ENCODE measurements around the gene JARID2.

JARID2 gene

DNA sequence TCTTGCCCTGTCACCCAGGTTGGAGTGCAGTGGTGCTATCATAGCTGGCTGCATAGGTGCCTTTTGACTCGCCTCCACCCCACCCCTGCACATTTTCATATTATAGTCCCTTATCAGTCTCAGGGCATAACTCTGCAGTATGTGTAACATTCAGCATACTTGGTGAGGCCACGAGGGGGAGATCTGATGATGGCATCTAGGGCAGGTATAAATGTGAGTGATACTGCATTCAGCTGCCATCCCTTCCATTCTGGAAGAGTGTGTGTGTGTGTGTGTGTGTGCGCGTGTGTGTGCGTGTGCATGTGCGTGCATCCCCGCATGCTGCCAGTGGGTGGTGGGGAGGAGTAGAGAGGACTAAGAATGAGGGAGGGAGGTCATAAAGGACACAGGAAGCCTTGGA is 81.4 kb downstream of the JARID2 start:
- H3K4me1 ChIP-seq (ENCODE audit: control insufficient read depth, insufficient read depth, low read length), result peaks cover 78% of the 10 kb centered on the region
- no peak overlapping the region for H3K4me3 ChIP-seq (ENCODE audit: low read depth, low read length)

GRCh38 chr6:15329197-15329671 is 83.4 kb downstream of the JARID2 start:
- Histone ChIP-seq H3K9ac (ENCODE audit: low read length) (no peak overlapping the region), H3K4me3 (ENCODE audit: low read depth, low read length) (no peak overlapping the region), H3K36me3 (ENCODE audit: control insufficient read depth, insufficient read depth, low read length) (peaks cover 11% of the 10 kb centered on the region), H3K27ac (ENCODE audit: low read depth, low read length) (no peak overlapping the region), H3K4me1 (ENCODE audit: control insufficient read depth, insufficient read depth, low read length) (peaks cover 75% of the 10 kb centered on the region), H3K27me3 (ENCODE audit: control insufficient read depth, insufficient read depth, low read length) (no peaks in the 10 kb centered on the region), H3K9me3 (ENCODE audit: control insufficient read depth, insufficient read depth, low read depth, low read length) (no peaks in the 10 kb centered on the region)

More for the DNA sequence above, 81.4 kb downstream of the JARID2 start:
- H3K9me3 ChIP-seq (ENCODE audit: control insufficient read depth, insufficient read depth, low read depth, low read length), result no peaks in the 10 kb centered on the region
- no peak overlapping the region for H3K9ac ChIP-seq (ENCODE audit: low read length)
- H3K27me3 ChIP-seq (ENCODE audit: control insufficient read depth, insufficient read depth, low read length), result no peaks in the 10 kb centered on the region
- no peak overlapping the region for H3K27ac ChIP-seq (ENCODE audit: low read depth, low read length)
- H3K36me3 ChIP-seq (ENCODE audit: control insufficient read depth, insufficient read depth, low read length), result peaks cover 8% of the 10 kb centered on the region

- H3K9ac ChIP-seq (ENCODE audit: low read length), result no peak overlapping the region
- no peak overlapping the region for H3K4me3 ChIP-seq (ENCODE audit: low read depth, low read length)
- H3K4me1 ChIP-seq (ENCODE audit: control insufficient read depth, insufficient read depth, low read length), result peaks cover 72% of the 10 kb centered on the region
Measured at GRCh38 chr6:15330174-15330944, 84.5 kb downstream of the JARID2 start.

GRCh38 chr6:15331143-15331542 is 85.3 kb downstream of the JARID2 start:
- Histone ChIP-seq H3K36me3 (ENCODE audit: control insufficient read depth, insufficient read depth, low read length) (peaks cover 11% of the 10 kb centered on the region), H3K9ac (ENCODE audit: low read length) (no peak overlapping the region), H3K4me3 (ENCODE audit: low read depth, low read length) (no peak overlapping the region), H3K27me3 (ENCODE audit: control insufficient read depth, insufficient read depth, low read length) (no peaks in the 10 kb centered on the region), H3K9me3 (ENCODE audit: control insufficient read depth, insufficient read depth, low read depth, low read length) (no peaks in the 10 kb centered on the region), H3K4me1 (ENCODE audit: control insufficient read depth, insufficient read depth, low read length) (peaks cover 73% of the 10 kb centered on the region), H3K27ac (ENCODE audit: low read depth, low read length) (no peak overlapping the region)

More at GRCh38 chr6:15330174-15330944, 84.5 kb downstream of the JARID2 start:
- H3K27ac ChIP-seq (ENCODE audit: low read depth, low read length), result no peak overlapping the region
- peaks cover 11% of the 10 kb centered on the region for H3K36me3 ChIP-seq (ENCODE audit: control insufficient read depth, insufficient read depth, low read length)
- H3K27me3 ChIP-seq (ENCODE audit: control insufficient read depth, insufficient read depth, low read length), result no peaks in the 10 kb centered on the region
- H3K9me3 ChIP-seq (ENCODE audit: control insufficient read depth, insufficient read depth, low read depth, low read length), result no peaks in the 10 kb centered on the region

- H3K36me3 ChIP-seq (ENCODE audit: control insufficient read depth, insufficient read depth, low read length), result peaks cover 11% of the 10 kb centered on the region
- peaks cover 73% of the 10 kb centered on the region for H3K4me1 ChIP-seq (ENCODE audit: control insufficient read depth, insufficient read depth, low read length)
- no peak overlapping the region for H3K9ac ChIP-seq (ENCODE audit: low read length)
- no peak overlapping the region for H3K4me3 ChIP-seq (ENCODE audit: low read depth, low read length)
- no peaks in the 10 kb centered on the region for H3K27me3 ChIP-seq (ENCODE audit: control insufficient read depth, insufficient read depth, low read length)
- no peaks in the 10 kb centered on the region for H3K9me3 ChIP-seq (ENCODE audit: control insufficient read depth, insufficient read depth, low read depth, low read length)
- no peak overlapping the region for H3K27ac ChIP-seq (ENCODE audit: low read depth, low read length)
Measured at GRCh38 chr6:15331629-15332251, 85.9 kb downstream of the JARID2 start.

DNA sequence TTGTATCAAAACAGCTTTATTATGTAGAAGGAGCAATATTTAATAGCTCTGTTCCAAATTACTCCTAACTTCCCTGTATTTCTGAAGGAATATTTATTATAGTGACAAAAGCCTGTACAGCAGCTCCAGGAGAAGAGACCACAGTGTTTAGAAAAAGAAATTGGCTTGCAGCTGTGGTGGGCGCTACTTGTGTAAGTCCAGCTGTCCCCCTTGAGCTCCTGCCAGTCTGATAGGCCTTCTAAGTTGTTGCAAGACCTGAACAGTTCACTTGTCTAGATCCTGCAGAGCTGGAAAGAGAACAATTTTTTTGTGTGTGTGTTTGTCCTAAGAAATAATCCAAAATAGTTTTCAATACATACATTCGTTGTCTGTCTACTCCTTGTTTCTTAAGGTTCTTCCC is 86.6 kb downstream of the JARID2 start:
- H3K9me3 ChIP-seq (ENCODE audit: control insufficient read depth, insufficient read depth, low read depth, low read length), result no peaks in the 10 kb centered on the region
- H3K27ac ChIP-seq (ENCODE audit: low read depth, low read length), result no peak overlapping the region
- H3K27me3 ChIP-seq (ENCODE audit: control insufficient read depth, insufficient read depth, low read length), result no peaks in the 10 kb centered on the region
- H3K4me3 ChIP-seq (ENCODE audit: low read depth, low read length), result no peak overlapping the region
- peaks cover 73% of the 10 kb centered on the region for H3K4me1 ChIP-seq (ENCODE audit: control insufficient read depth, insufficient read depth, low read length)
- H3K36me3 ChIP-seq (ENCODE audit: control insufficient read depth, insufficient read depth, low read length), result peaks cover 11% of the 10 kb centered on the region
- H3K9ac ChIP-seq (ENCODE audit: low read length), result no peak overlapping the region

GRCh38 chr6:15335385-15335784 is 89.5 kb downstream of the JARID2 start:
- H3K27me3 ChIP-seq (ENCODE audit: control insufficient read depth, insufficient read depth, low read length), result no peaks in the 10 kb centered on the region
- no peak overlapping the region for H3K27ac ChIP-seq (ENCODE audit: low read depth, low read length)
- no peak overlapping the region for H3K4me3 ChIP-seq (ENCODE audit: low read depth, low read length)
- H3K36me3 ChIP-seq (ENCODE audit: control insufficient read depth, insufficient read depth, low read length), result peaks cover 3% of the 10 kb centered on the region; the same call in 1 of the 2 replicates
- H3K9ac ChIP-seq (ENCODE audit: low read length), result no peak overlapping the region
- no peaks in the 10 kb centered on the region for H3K9me3 ChIP-seq (ENCODE audit: control insufficient read depth, insufficient read depth, low read depth, low read length)
- peaks cover 67% of the 10 kb centered on the region for H3K4me1 ChIP-seq (ENCODE audit: control insufficient read depth, insufficient read depth, low read length)

DNA sequence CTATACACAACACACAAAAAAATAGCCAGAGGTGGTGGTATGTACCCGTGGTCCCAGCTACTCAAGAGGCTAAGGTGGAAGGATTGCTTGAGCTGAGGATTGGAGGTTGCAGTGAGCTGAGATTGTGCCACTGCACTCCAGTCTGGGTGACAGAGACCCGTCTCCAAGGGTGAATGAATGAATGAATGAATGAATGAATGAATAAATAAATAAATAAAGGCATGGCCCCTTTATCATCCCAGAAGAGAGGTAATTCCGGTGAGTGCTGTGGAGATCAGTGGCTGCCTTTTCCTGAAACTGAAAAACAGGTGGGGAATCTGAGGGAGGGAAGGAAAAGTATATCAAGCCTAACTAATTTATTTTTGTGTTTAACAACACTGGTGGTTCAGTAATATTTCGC is 90.0 kb downstream of the JARID2 start:
- Histone ChIP-seq H3K27ac (ENCODE audit: low read depth, low read length) (no peak overlapping the region), H3K9ac (ENCODE audit: low read length) (no peak overlapping the region), H3K4me1 (ENCODE audit: control insufficient read depth, insufficient read depth, low read length) (peaks cover 68% of the 10 kb centered on the region), H3K36me3 (ENCODE audit: control insufficient read depth, insufficient read depth, low read length) (peaks cover 3% of the 10 kb centered on the region; the same call in 1 of the 2 replicates), H3K27me3 (ENCODE audit: control insufficient read depth, insufficient read depth, low read length) (no peaks in the 10 kb centered on the region), H3K4me3 (ENCODE audit: low read depth, low read length) (no peak overlapping the region), H3K9me3 (ENCODE audit: control insufficient read depth, insufficient read depth, low read depth, low read length) (no peaks in the 10 kb centered on the region)

- Histone ChIP-seq H3K36me3 (ENCODE audit: control insufficient read depth, insufficient read depth, low read length) (peaks cover 3% of the 10 kb centered on the region; the same call in 1 of the 2 replicates), H3K9ac (ENCODE audit: low read length) (no peak overlapping the region), H3K4me1 (ENCODE audit: control insufficient read depth, insufficient read depth, low read length) (peaks cover 74% of the 10 kb centered on the region), H3K4me3 (ENCODE audit: low read depth, low read length) (no peak overlapping the region), H3K27me3 (ENCODE audit: control insufficient read depth, insufficient read depth, low read length) (no peaks in the 10 kb centered on the region), H3K27ac (ENCODE audit: low read depth, low read length) (no peak overlapping the region), H3K9me3 (ENCODE audit: control insufficient read depth, insufficient read depth, low read depth, low read length) (no peaks in the 10 kb centered on the region)
Measured at GRCh38 chr6:15336900-15337560, 91.2 kb downstream of the JARID2 start.

- H3K36me3 ChIP-seq (ENCODE audit: control insufficient read depth, insufficient read depth, low read length), result peaks cover 3% of the 10 kb centered on the region; the same call in 1 of the 2 replicates
- H3K4me3 ChIP-seq (ENCODE audit: low read depth, low read length), result no peak overlapping the region
- peaks cover 78% of the 10 kb centered on the region for H3K4me1 ChIP-seq (ENCODE audit: control insufficient read depth, insufficient read depth, low read length)
- no peak overlapping the region for H3K27ac ChIP-seq (ENCODE audit: low read depth, low read length)
- H3K9me3 ChIP-seq (ENCODE audit: control insufficient read depth, insufficient read depth, low read depth, low read length), result no peaks in the 10 kb centered on the region
- no peak overlapping the region for H3K9ac ChIP-seq (ENCODE audit: low read length)
- no peaks in the 10 kb centered on the region for H3K27me3 ChIP-seq (ENCODE audit: control insufficient read depth, insufficient read depth, low read length)
Measured at GRCh38 chr6:15337582-15337981, 91.7 kb downstream of the JARID2 start.

DNA sequence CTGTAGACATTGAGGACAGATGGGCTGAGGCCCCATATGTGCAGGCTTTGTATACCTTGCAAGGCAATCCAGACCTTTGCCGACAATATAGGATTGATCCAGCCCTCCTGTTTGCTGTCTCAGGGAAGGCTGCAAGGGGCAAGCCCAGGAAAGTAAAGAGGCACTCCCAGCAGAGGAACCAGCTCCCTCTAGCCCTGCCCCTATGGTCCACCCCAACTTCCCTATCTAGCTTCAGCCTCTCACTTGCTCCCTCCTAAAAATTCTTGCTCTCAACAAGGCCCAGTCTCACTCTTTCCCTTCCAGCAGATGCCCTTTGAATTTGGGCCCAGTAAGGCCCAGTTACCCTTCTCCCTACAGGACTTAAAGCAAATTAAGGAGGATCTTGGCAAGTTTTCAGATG is 92.6 kb downstream of the JARID2 start:
- no peak overlapping the region for H3K27ac ChIP-seq (ENCODE audit: low read depth, low read length)

More for the DNA sequence above, 92.6 kb downstream of the JARID2 start:
- no peaks in the 10 kb centered on the region; the same call in 1 of the 2 replicates for H3K36me3 ChIP-seq (ENCODE audit: control insufficient read depth, insufficient read depth, low read length)
- no peak overlapping the region for H3K9ac ChIP-seq (ENCODE audit: low read length)
- no peaks in the 10 kb centered on the region for H3K9me3 ChIP-seq (ENCODE audit: control insufficient read depth, insufficient read depth, low read depth, low read length)
- H3K4me1 ChIP-seq (ENCODE audit: control insufficient read depth, insufficient read depth, low read length), result peaks cover 81% of the 10 kb centered on the region
- no peaks in the 10 kb centered on the region for H3K27me3 ChIP-seq (ENCODE audit: control insufficient read depth, insufficient read depth, low read length)
- no peak overlapping the region for H3K4me3 ChIP-seq (ENCODE audit: low read depth, low read length)

Measured in HUES6 (cell line).